Hematopoietic multipotent progenitor cell treated with erythropoietin and hydrocortisone succinate and interleukin-3 and kit ligand, for 17 days (in vitro differentiated cells): ENCODE data around the gene GANC.
"Not testable (repeated sequence)": the region's sequence is repeated elsewhere in the genome, so short reads cannot be mapped to it uniquely, and the experiment has no call there.

ENCODE experiments used
- DNase-seq: peaks from one replicate; pipeline ENCODE4 v3.0.0-alpha.2; 2015; ENCODE audit warnings: low spot score

The GANC gene, protein sequence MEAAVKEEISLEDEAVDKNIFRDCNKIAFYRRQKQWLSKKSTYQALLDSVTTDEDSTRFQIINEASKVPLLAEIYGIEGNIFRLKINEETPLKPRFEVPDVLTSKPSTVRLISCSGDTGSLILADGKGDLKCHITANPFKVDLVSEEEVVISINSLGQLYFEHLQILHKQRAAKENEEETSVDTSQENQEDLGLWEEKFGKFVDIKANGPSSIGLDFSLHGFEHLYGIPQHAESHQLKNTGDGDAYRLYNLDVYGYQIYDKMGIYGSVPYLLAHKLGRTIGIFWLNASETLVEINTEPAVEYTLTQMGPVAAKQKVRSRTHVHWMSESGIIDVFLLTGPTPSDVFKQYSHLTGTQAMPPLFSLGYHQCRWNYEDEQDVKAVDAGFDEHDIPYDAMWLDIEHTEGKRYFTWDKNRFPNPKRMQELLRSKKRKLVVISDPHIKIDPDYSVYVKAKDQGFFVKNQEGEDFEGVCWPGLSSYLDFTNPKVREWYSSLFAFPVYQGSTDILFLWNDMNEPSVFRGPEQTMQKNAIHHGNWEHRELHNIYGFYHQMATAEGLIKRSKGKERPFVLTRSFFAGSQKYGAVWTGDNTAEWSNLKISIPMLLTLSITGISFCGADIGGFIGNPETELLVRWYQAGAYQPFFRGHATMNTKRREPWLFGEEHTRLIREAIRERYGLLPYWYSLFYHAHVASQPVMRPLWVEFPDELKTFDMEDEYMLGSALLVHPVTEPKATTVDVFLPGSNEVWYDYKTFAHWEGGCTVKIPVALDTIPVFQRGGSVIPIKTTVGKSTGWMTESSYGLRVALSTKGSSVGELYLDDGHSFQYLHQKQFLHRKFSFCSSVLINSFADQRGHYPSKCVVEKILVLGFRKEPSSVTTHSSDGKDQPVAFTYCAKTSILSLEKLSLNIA (N-terminal part only)

DNA sequence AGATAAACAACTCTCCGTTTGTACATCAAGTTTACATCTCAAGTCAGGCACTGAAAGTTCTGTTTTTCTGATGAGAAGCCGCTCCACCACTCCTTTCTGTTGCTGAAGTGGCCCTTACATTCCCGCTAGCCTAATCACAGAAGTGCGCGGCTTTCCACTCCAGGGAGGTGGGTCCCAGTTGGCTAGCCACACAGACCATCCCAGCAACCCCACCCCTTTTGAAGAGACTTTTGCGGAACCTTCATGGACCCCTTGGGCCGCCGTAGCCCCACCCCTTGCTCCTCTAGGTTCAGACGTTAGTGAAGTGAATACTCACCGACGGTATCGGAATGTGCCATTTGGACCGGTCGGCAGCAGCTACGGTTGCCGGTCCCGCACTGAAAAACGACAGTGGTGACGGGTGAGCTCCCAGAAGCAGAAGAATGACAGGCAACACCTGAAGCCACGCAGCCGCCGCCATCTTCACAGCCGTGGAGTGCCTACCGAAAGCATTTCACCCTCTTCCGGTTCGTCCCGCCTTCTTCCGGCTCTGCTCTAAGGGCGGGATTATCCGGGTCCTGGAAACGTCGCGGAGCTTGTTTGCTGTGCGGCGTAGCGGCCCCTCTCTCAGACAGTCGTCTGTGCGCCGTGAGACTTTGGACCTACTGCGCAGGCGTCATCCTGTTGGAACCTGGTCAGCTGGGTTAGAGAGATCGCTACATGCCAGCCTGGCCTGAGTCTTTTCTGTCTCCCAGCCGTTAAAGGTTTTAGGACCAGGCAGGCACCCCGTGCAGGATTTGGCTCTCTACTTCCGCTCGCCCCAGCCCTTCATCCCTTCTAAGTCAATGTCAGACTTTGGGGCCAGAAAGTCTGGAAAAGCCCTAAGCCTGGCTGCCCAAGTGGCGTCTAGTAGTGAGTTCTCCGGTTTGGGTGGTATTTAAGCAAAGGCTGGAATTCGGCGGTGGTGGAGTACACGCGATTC lies at the start of gene GANC, which contains the start of gene TMEM87A:
Gene GANC (plus strand): TSS at position 263 of the 961 bp plus-strand sequence. CDS start 1,281 bp downstream, outside the sequence.
Gene TMEM87A (minus strand): TSS at position 495 of the 961 bp plus-strand sequence. CDS start 35 bp downstream, at position 460.
- peak; percentile 94 for DNase-seq

DNA sequence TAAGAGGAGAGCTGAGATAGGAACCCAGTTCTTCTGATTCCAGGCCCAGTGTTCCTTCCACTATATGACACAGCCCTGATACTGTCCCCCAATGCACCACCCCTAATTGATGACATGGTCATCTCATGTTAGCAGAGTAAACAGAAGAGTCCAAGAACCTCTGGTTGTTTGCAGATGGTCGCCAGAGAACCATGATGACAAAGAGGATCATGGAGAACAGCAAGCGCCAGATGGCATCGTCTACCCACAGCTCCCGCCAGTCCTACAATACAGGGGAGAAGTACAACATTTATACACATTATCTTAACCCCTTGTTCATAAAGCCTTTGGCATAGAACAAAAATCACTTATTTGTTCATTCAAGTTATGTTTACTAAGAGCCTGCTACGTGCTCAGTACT lies 46.4 kb upstream of the GANC start:
- DNase-seq: no peak

DNA sequence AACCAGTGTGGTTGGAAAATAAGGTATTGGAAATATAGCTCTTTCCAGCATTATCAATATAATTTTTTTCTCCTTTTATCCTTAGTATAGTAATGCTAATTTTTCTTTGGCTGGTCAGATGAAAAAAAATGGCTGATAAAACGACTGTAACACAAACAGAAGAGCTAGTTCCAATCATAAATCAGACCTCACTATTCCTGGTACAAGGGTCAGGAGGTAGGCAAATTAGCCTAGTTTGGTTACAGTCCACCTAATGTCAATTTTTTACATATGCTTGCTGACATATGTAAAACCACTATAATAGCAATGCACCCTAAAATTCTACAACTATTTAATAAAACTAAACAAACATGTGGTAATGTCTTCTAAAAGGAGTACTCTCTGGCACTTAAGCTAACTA lies 45.0 kb upstream of the GANC start:
- no peak for DNase-seq

DNA sequence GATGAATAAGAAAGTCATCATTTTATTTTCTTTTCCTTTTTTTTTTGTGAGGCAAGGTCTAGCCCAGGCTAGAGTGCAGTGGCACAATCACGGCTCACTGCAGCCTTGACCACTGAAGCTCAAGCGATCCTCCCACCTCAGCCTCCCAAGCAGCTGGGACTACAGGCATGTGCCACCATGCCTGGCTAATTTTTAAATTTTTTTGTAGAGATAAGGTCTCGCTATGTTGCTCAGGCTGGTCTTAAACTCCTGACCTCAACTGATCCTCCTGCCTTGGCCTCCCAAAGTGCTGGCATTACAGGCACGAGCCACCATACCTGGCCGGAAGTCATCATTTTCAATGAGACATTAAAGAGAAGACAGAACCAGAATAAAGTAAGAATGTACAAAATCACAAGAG lies 44.0 kb upstream of the GANC start:
- not testable (repeated sequence) for DNase-seq

DNA sequence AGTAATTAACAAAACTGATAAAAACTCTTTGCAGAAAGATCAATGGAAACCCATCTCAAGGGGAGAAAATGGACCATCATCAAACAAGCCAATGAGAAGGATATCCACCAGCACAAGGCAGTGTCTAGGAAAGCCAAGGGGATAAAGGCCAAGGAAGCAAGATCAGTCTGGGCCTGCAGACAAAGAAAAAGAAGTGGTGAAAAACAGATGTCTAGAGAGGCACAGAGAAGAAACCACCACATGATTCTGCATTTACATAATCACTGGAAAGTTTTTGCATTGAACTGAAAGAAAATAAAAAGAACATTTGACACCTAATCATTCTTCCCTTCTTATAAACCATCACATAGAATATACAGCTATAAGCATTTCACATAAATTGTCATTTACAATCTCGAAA lies 41.9 kb upstream of the GANC start:
- no peak for DNase-seq

DNA sequence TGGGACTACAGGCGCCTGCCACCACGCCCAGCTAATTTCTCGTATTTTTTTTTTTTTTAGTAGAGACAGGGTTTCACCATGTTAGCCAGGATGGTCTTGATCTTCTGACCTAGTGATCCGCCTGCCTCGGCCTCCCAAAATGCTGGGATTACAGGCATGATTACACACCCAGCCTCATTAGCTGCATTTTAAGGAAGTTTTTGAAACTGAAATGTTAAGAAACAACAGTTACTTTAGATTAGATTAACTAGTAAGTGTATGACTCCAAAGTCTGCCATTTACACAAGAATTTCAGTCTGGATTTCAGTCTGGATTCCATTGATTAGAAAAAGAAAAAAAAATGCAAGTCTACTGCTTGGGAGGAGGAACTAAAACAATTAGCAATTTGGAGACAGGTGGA lies 40.4 kb upstream of the GANC start:
- DNase-seq: no peak

DNA sequence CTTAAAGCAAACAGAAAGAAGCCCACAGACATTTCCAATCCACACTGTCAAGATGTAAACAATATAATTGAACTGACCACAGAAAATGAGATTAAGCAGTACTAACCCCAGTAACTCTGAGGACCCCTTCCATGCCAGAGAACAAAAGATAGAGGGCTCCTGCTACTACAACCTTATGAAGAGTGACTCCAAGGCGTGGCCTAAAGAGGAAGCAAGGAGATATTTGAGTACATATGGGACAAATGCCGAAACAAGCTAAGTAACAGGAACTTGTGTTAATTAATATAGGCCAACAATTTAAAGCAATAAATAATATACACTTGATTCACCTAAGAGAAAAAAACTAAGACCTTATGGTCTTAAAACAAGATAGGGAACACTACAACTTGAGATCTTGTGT lies 39.9 kb upstream of the GANC start:
- no peak for DNase-seq

DNA sequence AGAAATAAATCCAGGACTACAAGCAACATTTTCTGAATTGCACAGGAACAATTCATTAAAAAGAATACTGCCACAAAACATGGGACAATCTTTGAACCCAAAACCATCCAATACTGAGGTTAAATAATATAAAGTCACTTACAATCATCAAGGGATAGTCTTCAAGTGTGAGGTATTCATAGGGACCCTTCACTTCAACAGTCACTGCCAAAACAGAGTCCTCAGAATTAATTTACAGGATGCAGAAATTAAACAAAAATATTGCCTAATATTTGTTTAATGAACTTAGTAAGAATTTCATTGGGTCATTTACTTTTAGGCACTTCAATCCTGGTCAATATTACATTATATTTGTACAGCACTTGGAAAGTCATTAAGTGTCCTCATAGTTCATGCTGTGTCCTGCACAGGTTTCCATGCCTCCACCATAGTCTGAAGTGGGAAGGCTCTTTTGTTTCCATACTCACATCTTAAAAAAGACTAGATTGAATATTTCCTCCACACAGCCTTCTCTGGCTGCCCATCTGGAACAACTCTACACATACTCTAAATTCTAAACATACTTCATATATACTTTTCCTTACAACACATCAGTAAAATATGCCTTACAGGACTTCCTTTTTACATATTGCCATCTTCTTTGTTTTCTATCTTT lies 33.3 kb upstream of the GANC start:
- DNase-seq: no peak

DNA sequence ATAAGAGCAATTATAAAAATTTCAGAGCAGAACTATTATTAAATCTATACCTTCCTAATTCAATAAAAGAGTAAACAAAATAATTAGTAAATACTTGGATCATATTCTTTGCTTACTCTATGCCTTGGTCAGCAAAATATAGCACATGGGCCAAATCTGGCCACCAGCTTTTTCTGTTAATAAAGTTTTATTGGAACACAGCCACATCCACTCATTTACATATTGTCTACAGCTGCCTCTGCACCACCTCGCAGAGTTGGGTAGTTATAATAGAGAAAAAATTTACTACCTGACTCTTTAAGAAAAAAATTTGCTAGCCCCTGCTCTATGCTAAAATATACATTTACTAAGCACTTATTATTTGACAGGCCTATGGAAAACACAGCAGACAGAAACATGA lies 32.2 kb upstream of the GANC start:
- no peak for DNase-seq

DNA sequence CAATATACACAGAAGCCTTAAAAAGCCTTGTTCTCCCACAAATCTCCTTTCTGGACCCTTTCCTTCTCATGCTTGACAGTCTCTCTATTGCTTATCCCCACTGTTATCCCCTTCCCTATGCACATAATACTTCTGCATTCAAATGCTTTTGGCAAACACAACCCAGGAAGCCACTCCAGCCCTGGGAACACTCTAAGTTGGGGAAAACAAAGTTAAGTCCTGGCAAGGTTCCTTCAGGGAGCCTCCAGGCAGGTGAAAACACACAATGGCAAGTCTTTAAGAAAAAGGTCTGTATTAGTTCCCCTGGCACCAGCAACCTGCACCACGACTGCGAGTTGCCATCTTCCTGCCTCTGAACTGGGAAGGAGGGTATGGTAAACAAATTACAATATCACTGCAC lies 19.7 kb upstream of the GANC start:
- no peak for DNase-seq

DNA sequence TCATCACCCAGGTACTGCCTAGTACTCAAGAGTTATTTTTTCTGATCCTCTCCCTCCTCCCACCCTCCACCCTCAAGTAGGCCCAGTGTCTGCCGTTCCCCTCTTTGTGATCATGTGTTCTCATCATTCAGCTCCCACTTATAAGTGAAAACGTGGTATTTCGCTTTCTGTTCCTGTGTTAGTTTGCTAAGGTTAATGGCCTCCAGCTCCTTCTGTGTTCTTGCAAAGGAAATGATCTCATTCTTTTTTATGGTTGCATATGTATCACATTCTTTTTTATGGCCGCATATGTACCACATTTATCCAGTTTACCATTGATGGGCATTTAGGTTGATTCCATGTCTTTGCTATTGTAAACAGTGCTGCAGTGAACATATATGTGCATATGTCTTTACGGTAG lies 8.2 kb upstream of the GANC start:
- no peak for DNase-seq

DNA sequence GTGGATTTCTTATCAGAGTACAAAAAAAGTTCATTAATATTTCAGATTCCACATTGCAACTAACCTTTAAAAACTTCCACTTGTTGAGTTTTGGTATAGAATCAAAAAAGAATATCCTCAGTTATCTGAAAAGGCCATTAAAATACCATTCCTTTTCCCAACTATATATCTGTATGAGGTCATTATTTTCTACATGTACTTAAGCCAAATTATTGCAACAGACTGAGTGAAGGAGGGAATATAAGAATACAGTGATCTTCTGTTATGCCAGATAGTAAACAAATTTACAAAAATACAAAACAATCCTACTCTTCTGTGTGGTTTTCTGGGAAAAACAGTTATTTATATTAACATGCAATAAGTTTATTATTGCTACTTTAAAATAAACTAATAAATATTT lies 5.7 kb upstream of the GANC start:
- no peak for DNase-seq

DNA sequence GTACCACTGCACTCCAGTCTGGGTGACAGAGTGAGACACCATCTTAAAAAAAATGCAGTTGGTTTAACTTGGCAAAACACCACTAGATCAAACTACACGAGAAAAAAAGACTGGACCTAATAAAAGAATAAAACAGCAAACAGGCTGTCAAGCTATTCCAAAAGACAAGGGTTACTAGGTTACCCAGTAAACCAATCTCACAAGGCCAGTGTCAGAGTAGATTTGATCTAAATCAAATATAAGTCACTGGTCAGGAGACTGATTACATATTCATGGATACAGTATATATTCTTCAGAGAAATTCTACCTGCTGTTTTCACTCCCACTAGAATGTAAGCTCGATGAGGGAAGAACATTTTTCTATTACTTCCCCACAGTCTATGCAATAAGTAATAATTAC lies 2.5 kb upstream of the GANC start:
- DNase-seq: no peak

DNA sequence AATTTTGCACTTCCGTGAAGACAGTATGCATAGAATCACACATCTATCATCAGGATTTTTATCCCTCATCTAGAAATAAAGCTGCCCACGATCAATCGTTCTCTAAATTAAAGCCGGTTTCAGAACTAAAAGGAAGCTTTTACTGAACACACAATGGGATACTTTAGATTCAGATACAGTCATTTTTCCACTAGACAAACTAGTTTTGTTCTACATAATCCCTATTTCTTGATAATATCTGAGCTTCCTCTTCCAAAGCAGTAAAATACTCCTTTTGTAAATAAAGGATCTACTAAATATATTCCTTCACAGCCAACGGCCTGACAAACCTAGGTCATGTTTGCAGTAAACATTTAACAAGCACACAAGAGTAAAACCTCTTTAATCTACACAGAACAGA lies 2.0 kb upstream of the GANC start:
- no peak for DNase-seq

DNA sequence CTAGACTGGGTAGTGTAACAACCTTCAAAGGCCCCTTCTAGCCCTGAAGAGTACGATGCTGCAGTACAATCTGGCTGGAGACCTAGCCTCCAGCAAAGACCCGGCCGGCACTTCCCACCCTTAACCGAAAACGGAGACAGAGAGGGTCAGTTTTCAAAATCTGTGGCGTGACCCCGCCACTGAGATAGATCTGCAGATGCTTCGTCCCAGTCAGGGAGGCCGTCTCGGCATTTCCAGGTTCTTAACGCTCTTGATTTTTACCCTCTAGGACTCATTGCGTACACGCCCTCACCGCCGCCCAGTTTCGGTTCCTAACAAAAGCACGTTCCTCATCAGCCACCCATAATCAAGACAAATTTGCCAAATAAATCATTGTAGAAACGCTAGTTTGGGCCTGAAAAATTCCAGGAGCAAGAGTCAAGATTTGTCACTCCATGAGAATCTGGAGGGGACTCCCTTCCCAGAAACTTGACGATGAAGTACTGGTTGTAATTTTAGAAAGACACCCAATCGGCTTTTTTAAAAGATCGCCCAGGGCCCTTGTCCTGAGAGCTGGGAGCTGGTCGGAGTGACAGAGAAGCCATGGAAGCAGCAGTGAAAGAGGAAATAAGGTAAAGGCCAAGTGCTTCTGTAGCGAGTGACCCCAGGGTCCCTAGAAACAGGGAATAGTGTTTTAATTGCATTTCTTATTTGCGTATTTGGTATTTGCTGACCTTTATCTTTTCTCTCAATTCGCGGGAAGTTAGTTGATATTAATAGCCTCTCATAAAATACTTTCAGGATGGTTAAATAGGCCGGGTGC lies 1.1 kb downstream of the GANC start:
- DNase-seq: peak; percentile 64

DNA sequence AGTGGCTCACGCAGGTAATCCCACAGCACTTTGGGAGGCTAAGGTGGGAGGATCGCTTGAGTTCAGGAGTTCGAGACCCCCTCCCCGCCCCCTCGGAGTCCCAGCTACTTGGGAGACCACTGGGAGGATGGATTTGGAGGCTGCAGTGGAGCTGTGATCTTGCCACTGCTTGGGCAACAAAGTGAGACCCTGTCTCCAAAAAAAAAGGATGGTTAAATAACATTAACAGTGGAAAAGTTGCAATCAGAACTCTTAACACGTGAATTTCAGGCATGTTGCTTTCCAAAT lies 1.6 kb downstream of the GANC start:
- no peak for DNase-seq

DNA sequence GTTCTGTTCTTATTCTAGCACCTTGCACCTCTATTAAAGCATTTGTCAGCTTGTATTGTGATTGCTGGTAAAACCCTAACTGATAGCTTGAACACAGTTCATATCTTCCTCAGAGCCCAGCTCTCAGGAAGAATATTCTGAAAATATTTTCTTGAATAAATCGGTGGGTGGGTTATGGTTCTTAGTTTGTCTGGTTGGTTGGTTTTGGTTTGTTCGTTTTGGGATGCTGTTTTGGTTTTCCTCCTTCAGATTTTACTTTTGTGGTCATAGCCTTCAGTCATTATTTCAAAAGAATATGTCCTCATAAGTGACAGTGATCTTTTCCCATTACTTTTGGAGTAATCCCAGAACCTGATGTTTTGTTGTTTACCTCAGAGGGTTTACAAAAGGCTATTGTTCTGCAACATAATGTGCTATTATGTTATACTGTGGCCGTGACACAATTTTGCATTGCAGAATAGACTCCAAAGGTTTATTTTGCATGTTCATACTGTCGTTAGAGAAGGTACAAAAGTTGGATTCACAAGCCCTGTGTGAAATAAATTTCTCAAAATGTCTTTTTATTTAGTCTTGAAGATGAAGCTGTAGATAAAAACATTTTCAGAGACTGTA lies 2.9 kb downstream of the GANC start:
- peak; percentile 7 for DNase-seq

DNA sequence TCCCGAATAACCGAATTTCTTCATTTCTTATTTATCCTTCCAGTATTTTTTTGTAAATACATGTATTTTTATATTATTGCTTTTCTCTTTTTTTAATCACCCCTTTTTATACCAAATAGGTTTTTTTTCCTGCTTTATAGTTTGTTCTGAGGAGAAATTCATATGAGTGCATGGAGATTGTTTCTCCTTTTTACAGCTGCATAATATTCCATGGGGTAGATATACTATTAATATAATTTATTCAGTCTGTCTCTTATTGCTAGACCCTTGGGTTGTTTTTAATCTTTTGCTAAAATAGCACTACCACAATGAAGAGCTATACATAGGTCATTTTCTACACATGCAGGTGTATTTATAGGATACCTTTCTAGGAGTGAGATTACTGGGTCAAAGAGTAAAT lies 3.8 kb downstream of the GANC start:
- no peak for DNase-seq

DNA sequence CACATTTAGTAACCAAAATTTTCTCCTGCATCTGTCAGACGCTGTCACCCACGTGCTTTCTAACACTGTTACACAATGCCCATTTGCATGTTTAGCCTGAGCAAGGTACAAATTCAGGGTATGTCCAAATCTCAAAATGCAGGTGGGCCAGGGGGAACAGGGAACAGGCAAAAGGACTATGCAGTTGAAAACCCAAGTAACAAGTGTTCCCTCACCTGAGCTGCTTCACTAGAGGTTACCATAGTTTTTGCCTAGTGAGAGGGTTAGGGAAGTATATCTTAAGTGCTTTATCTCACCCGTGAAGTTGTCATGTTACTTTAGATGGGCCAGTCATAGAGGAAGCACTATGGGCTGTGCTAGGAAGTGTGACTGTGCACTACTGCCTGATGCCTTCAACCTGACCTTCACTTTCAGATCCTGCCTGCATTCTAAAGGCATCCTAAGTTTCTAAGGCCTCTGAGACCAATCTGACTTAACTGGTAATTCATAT lies 6.3 kb downstream of the GANC start:
- DNase-seq: no peak

DNA sequence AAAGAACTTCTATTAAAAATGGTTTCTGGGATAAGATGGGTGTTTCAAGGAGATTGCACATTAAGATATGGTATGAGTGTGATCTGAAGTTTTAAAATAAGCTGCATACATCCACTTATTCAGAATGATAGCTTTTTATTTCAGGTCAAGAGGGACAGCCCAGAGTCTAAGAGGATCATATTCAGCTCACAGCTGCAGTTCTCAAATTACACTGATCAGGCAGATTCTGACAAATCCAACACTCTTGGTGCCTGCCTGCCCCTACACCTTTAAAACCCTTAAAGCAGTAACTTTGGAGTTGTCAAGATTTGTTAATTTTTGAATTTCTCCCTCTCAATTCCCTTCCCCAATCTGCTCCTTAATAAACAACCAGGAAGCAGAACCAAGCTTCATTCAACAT lies 9.3 kb downstream of the GANC start:
- DNase-seq: no peak
